ENCODE measurements around the gene RNF4. TPM values are rescaled to one million over a fixed set of nuclear protein-coding genes. Genes with fewer than 3 reads are reported as not detected.
A peak's percentile ranks its signal among the peaks of the same experiment; 100 is the strongest.

RNF4 gene
- total RNA-seq, 1 donor = 68.8 TPM

DNA sequence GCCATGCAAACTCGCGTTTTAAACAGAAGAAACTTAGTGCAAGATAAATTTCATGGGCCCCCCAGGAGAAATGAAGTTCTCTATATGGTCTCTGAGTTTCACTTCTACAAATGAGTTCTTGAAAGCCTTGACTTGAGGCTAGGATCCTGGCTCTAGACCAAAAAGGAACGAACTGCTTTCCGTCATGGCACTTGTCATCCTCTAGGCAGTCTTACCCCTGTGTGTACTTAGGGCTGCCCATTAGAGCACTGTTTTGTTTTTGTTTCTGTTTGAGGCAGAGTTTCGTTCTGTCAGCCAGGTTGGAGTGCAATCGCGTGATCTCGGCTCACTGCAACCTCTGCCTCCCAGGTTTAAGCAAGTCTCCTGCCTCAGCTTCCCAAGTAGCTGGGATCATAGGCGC is 29.0 kb downstream of the RNF4 start:
- Histone ChIP-seq H2AFZ (ENCODE audit: low read length) (no peak overlapping the region), H3K27ac (ENCODE audit: low read depth, low read length) (no peak overlapping the region), H3K4me1 (ENCODE audit: insufficient read depth, low read length) (peaks cover 10% of the 10 kb centered on the region), H3K9me3 (ENCODE audit: low read depth, low read length) (no peaks in the 10 kb centered on the region), H3K4me2 (ENCODE audit: insufficient read depth, low read length) (no peak overlapping the region), H3K36me3 (ENCODE audit: insufficient read depth, low read length) (peaks cover 60% of the 10 kb centered on the region), H3K27me3 (ENCODE audit: insufficient read depth, low read length) (no peaks in the 10 kb centered on the region), H3K4me3 (ENCODE audit: insufficient read depth, low read length) (no peak overlapping the region), H4K20me1 (ENCODE audit: insufficient read depth, low read length) (peaks cover 40% of the 10 kb centered on the region), H3K79me2 (ENCODE audit: insufficient read depth, low read length) (peaks cover 64% of the 10 kb centered on the region)
- no peak for DNase-seq (ENCODE audit: insufficient read length, low spot score, missing footprints)
- TF ChIP-seq CTCF (IDR thresholded peaks at IDR 0.05; ENCODE audit: extremely low read depth, low read depth, low read length) = no peak

GRCh38 chr4:2500547-2500946 is 31.6 kb downstream of the RNF4 start:
- Histone ChIP-seq H3K27me3 (ENCODE audit: insufficient read depth, low read length) (no peaks in the 10 kb centered on the region), H2AFZ (ENCODE audit: low read length) (no peak overlapping the region), H3K27ac (ENCODE audit: low read depth, low read length) (no peak overlapping the region), H3K36me3 (ENCODE audit: insufficient read depth, low read length) (peaks cover 71% of the 10 kb centered on the region), H3K4me2 (ENCODE audit: insufficient read depth, low read length) (no peak overlapping the region), H3K9me3 (ENCODE audit: low read depth, low read length) (no peaks in the 10 kb centered on the region), H3K4me3 (ENCODE audit: insufficient read depth, low read length) (no peak overlapping the region), H3K4me1 (ENCODE audit: insufficient read depth, low read length) (peaks cover 6% of the 10 kb centered on the region), H4K20me1 (ENCODE audit: insufficient read depth, low read length) (peaks cover 30% of the 10 kb centered on the region), H3K79me2 (ENCODE audit: insufficient read depth, low read length) (peaks cover 64% of the 10 kb centered on the region)
- no peak for TF ChIP-seq CTCF (IDR thresholded peaks at IDR 0.05; ENCODE audit: extremely low read depth, low read depth, low read length)
- DNase-seq (ENCODE audit: insufficient read length, low spot score, missing footprints) = peak; percentile 80

- H4K20me1 ChIP-seq (ENCODE audit: insufficient read depth, low read length) = peaks cover 30% of the 10 kb centered on the region
- TF ChIP-seq CTCF (IDR thresholded peaks at IDR 0.05; ENCODE audit: extremely low read depth, low read depth, low read length) = no peak
Measured at GRCh38 chr4:2501034-2501594, 32.2 kb downstream of the RNF4 start.

DNA sequence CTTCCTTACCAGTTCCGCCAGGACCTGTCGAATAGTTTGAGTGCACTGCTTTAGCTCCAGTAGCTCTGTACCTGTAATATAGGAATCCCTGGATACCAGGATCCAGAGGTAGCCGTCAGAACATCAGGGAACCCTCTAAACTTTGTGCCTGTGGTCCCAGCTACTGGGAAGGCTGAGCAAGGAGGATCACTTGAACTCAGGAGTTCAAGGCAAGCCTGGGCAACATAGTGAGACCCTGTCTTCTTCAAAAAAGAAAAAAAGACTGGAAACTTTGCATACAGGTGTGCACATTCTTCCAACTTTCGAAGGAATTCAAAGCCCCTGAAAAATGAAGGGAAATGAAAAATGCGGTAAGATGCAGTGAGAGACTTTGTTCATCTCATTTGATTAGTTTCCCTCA is 34.9 kb downstream of the RNF4 start:
- Histone ChIP-seq H3K4me2 (ENCODE audit: insufficient read depth, low read length) (no peak overlapping the region), H3K4me1 (ENCODE audit: insufficient read depth, low read length) (peaks cover 6% of the 10 kb centered on the region), H4K20me1 (ENCODE audit: insufficient read depth, low read length) (peaks cover 32% of the 10 kb centered on the region), H3K36me3 (ENCODE audit: insufficient read depth, low read length) (peaks cover 61% of the 10 kb centered on the region), H3K9me3 (ENCODE audit: low read depth, low read length) (no peaks in the 10 kb centered on the region), H3K27ac (ENCODE audit: low read depth, low read length) (no peak overlapping the region), H3K4me3 (ENCODE audit: insufficient read depth, low read length) (no peak overlapping the region), H2AFZ (ENCODE audit: low read length) (no peak overlapping the region), H3K79me2 (ENCODE audit: insufficient read depth, low read length) (peaks cover 69% of the 10 kb centered on the region), H3K27me3 (ENCODE audit: insufficient read depth, low read length) (no peaks in the 10 kb centered on the region)
- no peak for TF ChIP-seq CTCF (IDR thresholded peaks at IDR 0.05; ENCODE audit: extremely low read depth, low read depth, low read length)
- DNase-seq (ENCODE audit: insufficient read length, low spot score, missing footprints) = no peak

More at GRCh38 chr4:2501034-2501594, 32.2 kb downstream of the RNF4 start:
- no peak overlapping the region for H3K27ac ChIP-seq (ENCODE audit: low read depth, low read length)
- H3K36me3 ChIP-seq (ENCODE audit: insufficient read depth, low read length) = peaks cover 72% of the 10 kb centered on the region
- H3K9me3 ChIP-seq (ENCODE audit: low read depth, low read length) = no peaks in the 10 kb centered on the region
- DNase-seq (ENCODE audit: insufficient read length, low spot score, missing footprints) = peak; percentile 48
- H3K4me2 ChIP-seq (ENCODE audit: insufficient read depth, low read length) = no peak overlapping the region
- no peak overlapping the region for H2AFZ ChIP-seq (ENCODE audit: low read length)
- peaks cover 65% of the 10 kb centered on the region for H3K79me2 ChIP-seq (ENCODE audit: insufficient read depth, low read length)
- no peak overlapping the region for H3K4me3 ChIP-seq (ENCODE audit: insufficient read depth, low read length)
- H3K27me3 ChIP-seq (ENCODE audit: insufficient read depth, low read length) = no peaks in the 10 kb centered on the region
- peaks cover 6% of the 10 kb centered on the region for H3K4me1 ChIP-seq (ENCODE audit: insufficient read depth, low read length)
